Measurements from ENCODE around the gene ABTB2.

GRCh38 chr11:34296412-34296811 is 61.4 kb downstream of the ABTB2 start:
- TF ChIP-seq POLR2A (IDR thresholded peaks at IDR 0.05; ENCODE audit: low read length) (no peak), GATA1 (IDR thresholded peaks at IDR 0.05; ENCODE audit: low read depth, low read length) (no peak)
